SK-N-SH (cell line): ENCODE results near the gene CLDN10. TPM values are rescaled to one million over a fixed set of nuclear protein-coding genes. Genes with fewer than 3 reads are reported as not detected.
"Not testable (repeated sequence)": the region's sequence is repeated elsewhere in the genome, so short reads cannot be mapped to it uniquely, and the experiment has no call there.

Experiments
- CTCF ChIA-PET: fragments of 300-600, 350-600 bp; formaldehyde crosslinking; extraction: SDS; loops from one replicate; lab custom pipeline; 2021; lab: Yijun Ruan, JAX
- POLR2A ChIA-PET: fragments of 350-600 bp; sonication (Branson Sonifier 250); formaldehyde crosslinking; extraction: SDS; loops from one replicate; lab custom pipeline; 2020; ENCODE audit warnings: antibody characterized with exemption, inconsistent platforms; lab: Yijun Ruan, JAX
- DNase-seq: peaks from one replicate; pipeline ENCODE4 v3.0.0; 2012
- H2AFZ ChIP-seq: fragments of 200-600 bp; sonication (generic); 2 replicates; pipeline ENCODE4 v1.8.1; 2016; ENCODE audit warnings: antibody characterized with exemption, mild to moderate bottlenecking, low read depth
- H3F3A ChIP-seq: fragments of 200-600 bp; sonication (generic); replicated peaks from 2 replicates; pipeline ENCODE3; 2016; ENCODE audit warnings: antibody characterized with exemption, mild to moderate bottlenecking; ENCODE audit not compliant: insufficient read depth
- H3K27ac ChIP-seq, 2 experiments: fragments of 200-500 bp in 1 of 2; fragments of 200-600 bp in 1 of 2; sonication (Bioruptor generic) in 1 of 2; sonication (generic), shearing (Covaris generic) in 1 of 2; 2 replicates each; pipeline versions ENCODE4 v1.5.1 to v1.6.1; 2014 to 2016; ENCODE audit warnings: low read depth in 2 of 2, inconsistent platforms in 1 of 2, low read length in 1 of 2, mild to moderate bottlenecking in 1 of 2, mixed read lengths in 1 of 2
- H3K27me3 ChIP-seq: fragments of 200-600 bp; sonication (generic), shearing (Covaris generic); 2 replicates; pipeline ENCODE4 v1.6.1; 2016; ENCODE audit warnings: mixed run types; ENCODE audit not compliant: insufficient read depth
- H3K36me3 ChIP-seq, 2 experiments: fragments of 200-500 bp in 1 of 2; fragments of 200-600 bp in 1 of 2; sonication (Bioruptor generic) in 1 of 2; sonication (generic) in 1 of 2; replicated peaks in 1 of 2; 2 replicates each; pipeline versions ENCODE3 to v1.5.1; 2014 to 2016; ENCODE audit warnings: low read length in 1 of 2, mild to moderate bottlenecking in 1 of 2; ENCODE audit not compliant: insufficient read depth in 2 of 2, control insufficient read depth in 1 of 2
- H3K4me1 ChIP-seq, 2 experiments: fragments of 200-500 bp in 1 of 2; fragments of 200-600 bp in 1 of 2; sonication (Bioruptor generic) in 1 of 2; sonication (generic), shearing (Covaris generic) in 1 of 2; 2 replicates each; pipeline versions ENCODE4 v1.5.1 to v1.6.1; 2014 to 2016; ENCODE audit warnings: low read depth in 1 of 2, low read length in 1 of 2, mixed run types in 1 of 2; ENCODE audit not compliant: insufficient read depth in 2 of 2, control insufficient read depth in 1 of 2
- H3K4me2 ChIP-seq: fragments of 200-600 bp; sonication (generic), shearing (Covaris generic); 2 replicates; pipeline ENCODE4 v1.6.1; 2017; ENCODE audit warnings: mixed run types
- H3K4me3 ChIP-seq, 2 experiments: fragments of 200-500 bp in 1 of 2; fragments of 200-600 bp in 1 of 2; sonication (Bioruptor generic) in 1 of 2; sonication (generic), shearing (Covaris generic) in 1 of 2; 2 replicates each; pipeline versions ENCODE4 v1.5.1 to v1.8.1; 2014 to 2016; ENCODE audit warnings: low read depth in 2 of 2, inconsistent platforms in 1 of 2, low read length in 1 of 2, mild to moderate bottlenecking in 1 of 2, mixed read lengths in 1 of 2, moderate library complexity in 1 of 2
- H3K79me2 ChIP-seq: fragments of 200-600 bp; sonication (generic); 2 replicates; pipeline ENCODE4 v1.8.1; 2017; ENCODE audit warnings: mild to moderate bottlenecking; ENCODE audit not compliant: insufficient read depth
- H3K9ac ChIP-seq: fragments of 200-600 bp; sonication (generic); 2 replicates; pipeline ENCODE4 v1.6.1; 2017; ENCODE audit warnings: mixed run types
- H3K9me2 ChIP-seq: fragments of 200-600 bp; sonication (generic); 2 replicates; pipeline ENCODE4 v1.6.1; 2017; ENCODE audit warnings: mixed run types
- H3K9me3 ChIP-seq: fragments of 200-600 bp; sonication (generic); 2 replicates; pipeline ENCODE4 v1.6.1; 2017; ENCODE audit warnings: mixed run types, mild to moderate bottlenecking, moderate library complexity
- H4K20me1 ChIP-seq: fragments of 200-600 bp; sonication (generic); 2 replicates; pipeline ENCODE4 v1.6.1; 2017; ENCODE audit warnings: mild to moderate bottlenecking, mixed run types; ENCODE audit not compliant: insufficient read depth
- CHD2 ChIP-seq: fragments of 150-350 bp; IDR thresholded peaks from 2 replicates; pipeline ENCODE4 v1.6.1; 2018; ENCODE audit warnings: low read length; ENCODE audit not compliant: partially characterized antibody
- FOXM1 ChIP-seq: IDR thresholded peaks from 2 replicates; pipeline ENCODE4 v1.4.0; 2012; ENCODE audit warnings: low read depth, mild to moderate bottlenecking
- GATA2 ChIP-seq: sonication (generic); formaldehyde crosslinking; IDR thresholded peaks from 2 replicates; pipeline ENCODE4 v1.5.0; 2020; ENCODE audit warnings: mild to moderate bottlenecking, missing genetic modification reagents
- MEF2A ChIP-seq: IDR thresholded peaks from 2 replicates; pipeline ENCODE4 v1.4.0; 2012; ENCODE audit warnings: low read depth, borderline replicate concordance
- MXI1 ChIP-seq: IDR thresholded peaks from 2 replicates; pipeline ENCODE4 v1.6.1; 2012; ENCODE audit warnings: mild to moderate bottlenecking, low read depth, low read length, improper control_type of control experiment
- PBX3 ChIP-seq: IDR thresholded peaks from 2 replicates; pipeline ENCODE4; 2012
- RCOR1 ChIP-seq: fragments of 150-350 bp; IDR thresholded peaks from 2 replicates; pipeline ENCODE4 v1.6.1; 2017; ENCODE audit warnings: antibody characterized with exemption, low read length
- RFX5 ChIP-seq: IDR thresholded peaks from 2 replicates; pipeline ENCODE4 v1.6.1; 2012; ENCODE audit warnings: mild to moderate bottlenecking, improper control_type of control experiment, low read length
- SIN3A ChIP-seq: IDR thresholded peaks from 2 replicates; pipeline ENCODE4 v1.6.1; 2012; ENCODE audit warnings: low read depth, mild to moderate bottlenecking, low read length, moderate library complexity, borderline replicate concordance
- SMC3 ChIP-seq: IDR thresholded peaks from 2 replicates; pipeline ENCODE4 v1.6.1; 2012; ENCODE audit warnings: low read depth, low read length, improper control_type of control experiment
- TAF1 ChIP-seq: IDR thresholded peaks from 2 replicates; pipeline ENCODE4 v1.6.1; 2012; ENCODE audit warnings: low read depth, mild to moderate bottlenecking, low read length, moderate library complexity, borderline replicate concordance
- USF2 ChIP-seq: fragments of 150-350 bp; IDR thresholded peaks from 2 replicates; pipeline ENCODE4 v1.6.1; 2017; ENCODE audit warnings: antibody characterized with exemption, low read length, low read depth, borderline replicate concordance
- YY1 ChIP-seq: IDR thresholded peaks from 2 replicates; pipeline ENCODE4 v1.4.0; 2012; ENCODE audit warnings: low read depth, mild to moderate bottlenecking
- WGBS: methylation state at CpG from one replicate; pipeline ENCODE4 v1.1.6; 2017; ENCODE audit warnings: low lambda C conversion rate; 5-methylcytosine and 5-hydroxymethylcytosine counted together
- polyA plus RNA-seq, 3 experiments: library from polyadenylated mRNA; depleted of rRNA; stranded (reverse); fragments of >200 nt; gene quantifications; 2 replicates each; pipeline ENCODE4 v1.2.3, GENCODE V29; 2012

CLDN10 gene
- polyA plus RNA-seq, 1 of the 3 experiments (the other 2 are of a cell fraction): 0.05 TPM

- no peaks in the 10 kb centered on the region for H3K4me1 ChIP-seq
- H2AFZ ChIP-seq: no peak overlapping the region
- ChIA-PET POLR2A (no interaction called here), CTCF (interaction anchor here (1.0 kb wide), 1 partner anchor 24 kb away, joined by 3 read pairs; no protein-coding TSS in a partner anchor)
- H3K27ac ChIP-seq: no peak overlapping the region
- H3K4me2 ChIP-seq: no peak overlapping the region
- H3K27me3 ChIP-seq: no peaks in the 10 kb centered on the region; the same call in 1 of the 2 replicates
- no peak for TF ChIP-seq CHD2
- TF ChIP-seq RCOR1: no peak
- H3K9me2 ChIP-seq: no peaks in the 10 kb centered on the region
- H3K9ac ChIP-seq: no peak overlapping the region
- no peaks in the 10 kb centered on the region for H3K36me3 ChIP-seq
- DNase-seq: no peak
- WGBS: 55% methylated on average over 3 of the region's 3 CpGs
- no peaks in the 10 kb centered on the region for H4K20me1 ChIP-seq
- no peaks in the 10 kb centered on the region for H3K79me2 ChIP-seq
- no peaks in the 10 kb centered on the region for H3K9me3 ChIP-seq
- no peaks in the 10 kb centered on the region for H3F3A ChIP-seq
- H3K4me3 ChIP-seq: no peak overlapping the region
These were observed 40.1 kb upstream of the CLDN10 start for GRCh38 chr13:95512424-95512823.

- no peak overlapping the region for H3K4me3 ChIP-seq
- no peaks in the 10 kb centered on the region for H3K9me3 ChIP-seq
- no peak for DNase-seq
- H3F3A ChIP-seq: no peaks in the 10 kb centered on the region
- CTCF ChIA-PET: interaction anchor here (0.6 to 1.0 kb wide), 4 partner anchors 10 to 372 kb away, joined by 3 read pairs; no protein-coding TSS in a partner anchor
- H3K27ac ChIP-seq: no peak overlapping the region
- H2AFZ ChIP-seq: no peak overlapping the region
- H4K20me1 ChIP-seq: no peaks in the 10 kb centered on the region
- TF ChIP-seq GATA2 (CRISPR knock-in tag) (no peak), SIN3A (no peak), FOXM1 (no peak), PBX3 (no peak), SMC3 (no peak), MEF2A (no peak), RFX5 (no peak), TAF1 (no peak), YY1 (no peak), USF2 (no peak), MXI1 (no peak)
- TF ChIP-seq, all 33 proteins: peak for 0
- H3K79me2 ChIP-seq: no peaks in the 10 kb centered on the region
- no peak overlapping the region for H3K9ac ChIP-seq
- H3K36me3 ChIP-seq: no peaks in the 10 kb centered on the region
- H3K4me1 ChIP-seq: no peaks in the 10 kb centered on the region
- H3K9me2 ChIP-seq: no peaks in the 10 kb centered on the region
- no peak overlapping the region for H3K4me2 ChIP-seq
- H3K27me3 ChIP-seq: no peaks in the 10 kb centered on the region; the same call in 1 of the 2 replicates
- POLR2A ChIA-PET: no interaction called here
- 100% methylated on average over 1 of the region's 1 CpG for WGBS
These were observed 39.6 kb upstream of the CLDN10 start for GRCh38 chr13:95512957-95513356.

GRCh38 chr13:95515606-95516005 is 36.9 kb upstream of the CLDN10 start:
- H3F3A ChIP-seq, H2AFZ ChIP-seq, DNase-seq, H4K20me1 ChIP-seq, H3K79me2 ChIP-seq, H3K36me3 ChIP-seq, H3K4me3 ChIP-seq, H3K9me2 ChIP-seq, H3K27ac ChIP-seq, H3K4me1 ChIP-seq, POLR2A ChIA-PET, H3K27me3 ChIP-seq, H3K9ac ChIP-seq, H3K4me2 ChIP-seq, H3K9me3 ChIP-seq: not testable (repeated sequence)
- whole genome bisulfite sequencing: 27% methylated on average over 5 of the region's 5 CpGs
- CTCF ChIA-PET: interaction anchor here (1.2 kb wide), 1 partner anchor 326 kb away, joined by 4 read pairs; no protein-coding TSS in a partner anchor
